Measurements from ENCODE around the gene GBX1. TPM values are rescaled to one million over a fixed set of nuclear protein-coding genes. Genes with fewer than 3 reads are reported as not detected.
A peak's percentile ranks its signal among the peaks of the same experiment; 100 is the strongest.

The GBX1 gene
- total RNA-seq, 1 experiment from 2014 or later = not detected

- no peak for TF ChIP-seq PREB (CRISPR knock-in tag; IDR thresholded peaks at IDR 0.05; ENCODE audit: borderline replicate concordance)
- TF ChIP-seq IRF1 (CRISPR knock-in tag; IDR thresholded peaks at IDR 0.05) = no peak
These were observed 34.3 kb upstream of the GBX1 start (continued) for GRCh38 chr7:151201751-151202150.

GRCh38 chr7:151201344-151201743 lies 33.9 kb upstream of the GBX1 start:
- ATAC-seq (no peak), DNase-seq (ENCODE audit: low spot score) (no peak)
- ChIA-PET POLR2A (no interaction called here), CTCF (interaction anchor here (0.8 to 2.2 kb wide), 2 partner anchors 43 to 110 kb away, joined by 4 to 9 read pairs; no protein-coding TSS in a partner anchor)
- Mint-ChIP-seq H3K9me3 (no peaks in the 10 kb centered on the region), H3K27me3 (ENCODE audit: low read depth) (peaks cover 7% of the 10 kb centered on the region), H3K27ac (no peak overlapping the region), H3K36me3 (no peaks in the 10 kb centered on the region), H3K4me3 (no peak overlapping the region), H3K4me1 (peaks cover 4% of the 10 kb centered on the region)
- TF ChIP-seq OVOL2 (CRISPR knock-in tag; IDR thresholded peaks at IDR 0.05; ENCODE audit: borderline replicate concordance) (no peak), ERG (CRISPR knock-in tag; IDR thresholded peaks at IDR 0.05) (no peak), ATF6 (CRISPR knock-in tag; IDR thresholded peaks at IDR 0.05) (no peak), ATF2 (CRISPR knock-in tag; IDR thresholded peaks at IDR 0.05; ENCODE audit: borderline replicate concordance, low read depth) (no peak)

- Mint-ChIP-seq H3K4me3 (no peak overlapping the region), H3K4me1 (peaks cover 9% of the 10 kb centered on the region), H3K27ac (no peak overlapping the region), H3K36me3 (no peaks in the 10 kb centered on the region), H3K27me3 (ENCODE audit: low read depth) (peaks cover 8% of the 10 kb centered on the region), H3K9me3 (no peaks in the 10 kb centered on the region)
- ATAC-seq (peak; percentile 60), DNase-seq (ENCODE audit: low spot score) (no peak)
- ChIA-PET POLR2A (no interaction called here), CTCF (interaction anchor here (1.0 to 2.2 kb wide), 3 partner anchors 12 to 75 kb away, joined by 4 to 9 read pairs (median 5); no protein-coding TSS in a partner anchor)
- TF ChIP-seq ERG (CRISPR knock-in tag; IDR thresholded peaks at IDR 0.05) (no peak), ATF3 (CRISPR knock-in tag; conservative IDR thresholded peaks at IDR 0.05) (no peak), FOXP1 (CRISPR knock-in tag; IDR thresholded peaks at IDR 0.05; ENCODE audit: borderline replicate concordance) (no peak)
These were observed 31.7 kb upstream of the GBX1 start for GRCh38 chr7:151198945-151199848.

- DNase-seq (ENCODE audit: low spot score) (no peak), ATAC-seq (no peak)
- no peaks in the 10 kb centered on the region for H3K9me3 Mint-ChIP-seq
- H3K4me1 Mint-ChIP-seq = peaks cover 9% of the 10 kb centered on the region
- no peak overlapping the region for H3K4me3 Mint-ChIP-seq
- ChIA-PET CTCF (no interaction called here), POLR2A (no interaction called here)
- no peaks in the 10 kb centered on the region for H3K36me3 Mint-ChIP-seq
- H3K27me3 Mint-ChIP-seq (ENCODE audit: low read depth) = peaks cover 6% of the 10 kb centered on the region
- H3K27ac Mint-ChIP-seq = no peak overlapping the region
- no peak for TF ChIP-seq SP1 (CRISPR knock-in tag; conservative IDR thresholded peaks at IDR 0.05)
- TF ChIP-seq ETV6 (CRISPR knock-in tag; IDR thresholded peaks at IDR 0.05) = no peak
- TF ChIP-seq E2F5 (CRISPR knock-in tag; IDR thresholded peaks at IDR 0.05) = no peak
- TF ChIP-seq MLX (CRISPR knock-in tag; IDR thresholded peaks at IDR 0.05) = no peak
- TF ChIP-seq FOXK1 (CRISPR knock-in tag; IDR thresholded peaks at IDR 0.05) = no peak
- no peak for TF ChIP-seq NFYB (CRISPR knock-in tag; conservative IDR thresholded peaks at IDR 0.05; ENCODE audit: low read depth)
- TF ChIP-seq NR2C2 (CRISPR knock-in tag; IDR thresholded peaks at IDR 0.05) = no peak
- no peak for TF ChIP-seq IRF1 (CRISPR knock-in tag; IDR thresholded peaks at IDR 0.05)
These were observed 30.4 kb upstream of the GBX1 start for GRCh38 chr7:151197932-151198331.
